ENCODE data around the gene METTL8. TPM values are rescaled to one million over a fixed set of nuclear protein-coding genes. Genes with fewer than 3 reads are reported as not detected.
"Not testable (repeated sequence)": the region's sequence is repeated elsewhere in the genome, so short reads cannot be mapped to it uniquely, and the experiment has no call there.

Gene METTL8
- total RNA-seq, 1 donor from 2014 or later = 10.5 TPM

DNA sequence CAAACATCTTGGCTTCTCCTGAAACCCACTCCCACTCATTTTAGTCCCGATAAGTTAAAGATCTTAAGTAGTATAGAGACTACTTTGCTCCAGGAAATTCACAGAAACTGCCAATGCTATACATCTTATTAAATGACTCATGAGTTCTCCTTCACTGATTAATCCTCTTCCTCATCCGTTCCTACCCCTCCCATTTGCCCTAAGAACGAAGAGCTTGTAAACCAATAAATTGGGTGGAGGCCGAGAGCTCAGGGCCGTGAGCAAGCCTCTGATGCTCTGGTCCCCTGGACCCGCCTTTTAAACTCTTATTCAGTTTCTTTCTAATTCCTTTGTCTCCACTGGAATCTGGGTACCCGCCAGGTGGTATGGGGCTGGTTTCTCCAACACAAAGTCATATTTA lies 68.6 kb downstream of the METTL8 start:
- intact Hi-C loops (cut with DNase I) = no loop called here
- DNase-seq (ENCODE audit: low spot score) = no peak

DNA sequence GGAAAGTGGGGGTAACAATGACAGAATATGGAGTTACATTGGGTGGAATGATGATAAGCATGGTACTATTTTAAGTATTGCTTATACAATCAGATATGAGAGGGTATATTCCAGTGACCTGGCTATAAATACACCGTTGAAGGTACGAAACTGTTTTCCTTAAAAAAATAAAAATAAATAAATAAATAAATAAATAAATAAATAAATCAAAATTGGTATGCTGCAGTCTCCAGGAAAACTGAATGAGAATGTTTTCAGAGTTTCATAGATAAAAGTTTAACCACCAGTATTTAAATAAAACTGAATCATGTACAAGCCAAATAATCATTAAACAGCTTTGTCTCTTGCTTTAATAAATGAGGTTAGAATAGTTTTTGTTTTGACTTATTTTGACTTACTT lies 71.4 kb downstream of the METTL8 start:
- intact Hi-C loops (cut with DNase I) = no loop called here
- no peak for DNase-seq (ENCODE audit: low spot score)

DNA sequence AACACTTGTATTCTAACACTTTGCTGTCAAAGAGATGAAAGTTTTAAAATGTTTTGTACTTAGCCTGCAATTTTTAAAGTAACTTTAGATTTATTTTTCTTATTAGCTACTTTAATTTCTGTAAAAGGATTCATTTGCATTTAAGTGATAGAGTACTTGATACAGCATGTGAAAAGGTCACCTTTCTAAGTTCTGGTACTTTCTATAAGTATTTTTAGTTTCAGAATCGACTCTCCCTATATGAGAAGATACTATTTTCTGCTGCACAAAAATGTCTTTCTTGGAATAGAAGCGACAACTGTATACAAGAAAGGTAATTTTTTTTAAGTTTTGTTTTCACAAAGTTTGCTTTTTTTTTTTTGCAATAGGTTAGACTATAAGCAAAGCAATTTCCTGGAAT lies 72.9 kb downstream of the METTL8 start:
- intact Hi-C loops (cut with DNase I) = no loop called here
- no peak for DNase-seq (ENCODE audit: low spot score)

DNA sequence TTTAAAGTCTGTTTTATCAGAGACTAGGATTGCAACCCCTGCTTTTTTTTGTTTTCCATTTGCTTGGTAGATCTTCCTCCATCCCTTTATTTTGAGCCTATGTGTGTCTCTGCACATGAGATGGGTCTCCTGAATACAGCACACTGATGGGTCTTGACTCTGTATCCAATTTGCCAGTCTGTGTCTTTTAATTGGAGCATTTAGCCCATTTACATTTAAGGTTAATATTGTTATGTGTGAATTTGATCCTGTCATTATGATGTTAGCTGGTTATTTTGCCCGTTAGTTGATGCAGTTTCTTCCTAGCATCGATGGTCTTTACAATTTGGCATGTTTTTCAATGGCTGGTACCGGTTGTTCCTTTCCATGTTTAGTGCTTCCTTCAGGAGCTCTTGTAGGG lies 80.0 kb downstream of the METTL8 start:
- intact Hi-C loops (cut with DNase I) = not testable (repeated sequence)

DNA sequence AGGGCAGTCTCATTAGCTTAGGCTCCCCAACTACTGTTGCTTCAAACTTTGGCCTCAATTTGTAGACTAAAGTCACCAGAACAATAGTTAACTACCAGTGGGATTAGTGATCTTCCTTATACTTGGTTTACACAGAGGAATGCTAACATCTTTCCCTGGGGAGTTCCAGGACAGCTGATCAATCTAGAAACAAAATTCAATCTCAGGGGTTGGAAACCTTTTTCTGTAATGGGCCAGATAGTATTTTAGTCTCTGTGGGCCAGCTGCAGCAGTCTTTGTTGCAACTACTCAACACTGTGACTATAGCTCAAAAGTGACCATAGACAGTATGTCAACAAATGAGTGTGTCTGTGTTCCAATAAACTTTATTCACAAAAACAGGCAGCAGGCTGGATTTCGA lies 85.7 kb downstream of the METTL8 start:
- DNase-seq (ENCODE audit: low spot score) = no peak
- intact Hi-C loops (cut with DNase I) = no loop called here

More for the DNA sequence above, 80.0 kb downstream of the METTL8 start:
- DNase-seq (ENCODE audit: low spot score) = not testable (repeated sequence)

DNA sequence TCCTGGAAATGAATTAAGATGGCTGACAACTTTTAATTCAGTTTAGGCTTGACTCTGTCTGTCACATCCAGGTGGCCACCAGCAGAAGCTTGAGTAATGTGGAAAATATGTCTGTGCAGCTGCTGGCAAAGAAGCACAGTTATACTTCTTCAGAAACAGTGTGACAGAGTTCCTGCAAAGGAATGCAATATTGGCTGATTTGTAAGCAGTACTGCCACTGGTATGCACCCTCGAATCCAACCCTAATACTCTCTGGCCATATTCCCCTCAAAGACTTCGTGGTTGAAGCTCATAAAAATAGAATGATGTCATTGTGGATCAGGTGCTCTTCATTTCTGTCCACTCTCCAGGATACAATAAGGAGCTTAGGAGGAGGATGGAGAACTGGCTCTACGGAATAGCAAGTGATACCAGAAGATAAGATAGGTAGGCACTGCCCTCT lies 86.2 kb downstream of the METTL8 start:
- no peak for DNase-seq (ENCODE audit: low spot score)
- intact Hi-C loops (cut with DNase I) = no loop called here

DNA sequence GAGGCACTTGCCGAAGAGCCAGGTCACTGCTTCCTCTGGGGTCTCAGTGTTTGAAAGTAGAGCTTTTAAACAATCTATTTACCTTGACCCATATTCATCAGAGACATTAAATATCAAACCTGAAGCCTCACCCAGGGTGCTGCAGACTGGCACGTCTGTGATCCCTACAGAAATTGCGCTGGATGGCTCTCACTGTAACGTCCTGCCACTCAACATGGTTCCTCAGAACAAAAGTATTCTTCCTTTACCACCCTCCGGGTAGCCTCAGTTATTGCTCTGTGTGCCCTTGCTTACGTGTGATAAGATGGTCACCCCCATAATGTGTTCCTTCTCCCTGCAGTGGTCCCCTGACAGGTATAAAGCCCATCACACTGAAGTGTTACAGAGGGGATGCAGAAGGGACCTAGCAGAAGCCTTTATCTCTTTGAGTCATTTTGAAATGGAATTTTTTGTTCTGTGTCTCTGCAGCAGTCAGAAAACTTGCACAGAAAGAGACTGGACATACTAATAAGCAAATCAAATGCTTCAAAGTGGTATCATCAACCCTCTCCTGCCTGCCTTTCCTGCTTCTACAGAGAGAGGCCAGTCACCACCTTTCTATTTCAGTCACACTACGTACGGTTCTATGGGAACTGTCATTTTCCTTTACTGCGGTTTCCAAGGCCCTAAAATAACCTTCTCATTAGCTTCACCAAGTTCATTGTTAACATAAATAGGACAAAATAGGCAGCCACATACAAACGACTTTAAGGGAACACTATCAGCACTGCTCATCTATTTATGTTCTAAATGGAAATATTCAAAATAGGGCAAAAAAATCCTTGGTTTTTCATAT lies 86.8 kb downstream of the METTL8 start:
- intact Hi-C loops (cut with DNase I) = no loop called here
- no peak for DNase-seq (ENCODE audit: low spot score)

DNA sequence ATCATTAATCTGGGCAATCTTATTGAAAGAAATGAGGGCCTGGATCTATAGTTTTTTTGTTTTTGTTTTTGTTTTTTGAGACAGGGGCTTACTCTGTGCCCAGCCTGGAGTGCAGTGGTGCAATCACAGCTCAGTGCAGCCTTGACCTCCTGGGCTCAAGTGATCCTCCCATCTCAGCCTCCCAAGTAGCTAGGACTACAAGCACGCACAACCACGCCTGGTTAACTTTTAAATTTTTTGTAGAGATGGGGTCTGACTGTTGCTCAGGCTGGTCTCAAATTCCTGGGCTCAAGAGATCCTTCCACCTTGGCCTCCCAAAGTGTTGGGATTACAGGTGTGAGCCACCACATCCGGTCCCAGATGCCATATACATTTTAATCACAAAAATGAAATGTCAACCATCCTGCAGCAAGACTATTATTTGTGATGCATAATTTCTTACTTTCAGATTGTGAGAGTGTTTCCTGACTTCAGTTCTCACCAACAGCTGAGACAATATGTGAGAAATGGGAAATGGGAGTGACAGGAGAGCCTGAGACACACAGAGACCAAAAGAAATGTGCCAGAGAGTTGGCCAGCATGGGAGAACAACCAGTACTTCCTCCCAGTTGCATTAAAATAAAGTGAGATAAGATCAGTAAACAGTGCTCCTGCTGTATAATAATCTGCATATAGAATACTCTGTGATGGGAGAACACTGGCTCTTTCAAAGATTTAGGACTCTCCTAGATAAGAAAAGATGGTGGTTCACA lies 87.6 kb downstream of the METTL8 start:
- DNase-seq (ENCODE audit: low spot score) = no peak
- intact Hi-C loops (cut with DNase I) = no loop called here

DNA sequence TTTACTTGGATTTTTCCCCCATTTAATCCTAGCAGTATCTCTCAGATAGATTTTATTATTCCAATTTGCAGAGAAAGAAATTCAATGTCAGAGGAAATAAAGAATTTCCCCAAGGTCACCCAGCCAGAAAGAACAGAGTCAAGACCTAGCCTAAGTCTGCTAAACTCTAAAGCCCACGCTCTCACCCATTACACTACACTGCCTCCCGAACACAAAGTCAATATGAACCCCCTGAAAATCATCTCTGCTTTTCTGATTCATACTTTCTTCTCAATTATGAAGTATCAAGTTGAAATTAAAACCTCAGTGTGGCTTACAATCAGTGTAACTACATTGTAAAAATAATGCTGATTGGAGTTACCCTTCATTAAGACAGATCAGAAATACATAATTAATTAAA lies 89.6 kb downstream of the METTL8 start:
- intact Hi-C loops (cut with DNase I) = no loop called here
- no peak for DNase-seq (ENCODE audit: low spot score)

DNA sequence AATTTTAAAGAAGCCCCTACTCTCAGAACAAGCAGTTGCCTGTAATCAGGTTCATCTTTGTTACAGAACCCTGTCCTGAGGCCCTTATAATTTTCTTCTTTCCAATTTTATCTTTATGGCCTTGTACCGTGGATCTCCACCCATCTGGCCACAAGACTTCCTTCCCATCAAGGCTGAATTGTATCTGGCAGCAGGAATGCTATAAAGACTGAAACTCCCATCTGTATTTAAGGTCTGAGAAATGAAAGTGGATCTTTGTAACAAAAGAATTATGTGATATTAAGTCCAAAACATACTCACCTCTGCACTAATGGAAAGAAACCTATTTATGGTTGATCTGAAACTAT lies 91.8 kb downstream of the METTL8 start:
- DNase-seq (ENCODE audit: low spot score) = no peak
- intact Hi-C loops (cut with DNase I) = no loop called here

DNA sequence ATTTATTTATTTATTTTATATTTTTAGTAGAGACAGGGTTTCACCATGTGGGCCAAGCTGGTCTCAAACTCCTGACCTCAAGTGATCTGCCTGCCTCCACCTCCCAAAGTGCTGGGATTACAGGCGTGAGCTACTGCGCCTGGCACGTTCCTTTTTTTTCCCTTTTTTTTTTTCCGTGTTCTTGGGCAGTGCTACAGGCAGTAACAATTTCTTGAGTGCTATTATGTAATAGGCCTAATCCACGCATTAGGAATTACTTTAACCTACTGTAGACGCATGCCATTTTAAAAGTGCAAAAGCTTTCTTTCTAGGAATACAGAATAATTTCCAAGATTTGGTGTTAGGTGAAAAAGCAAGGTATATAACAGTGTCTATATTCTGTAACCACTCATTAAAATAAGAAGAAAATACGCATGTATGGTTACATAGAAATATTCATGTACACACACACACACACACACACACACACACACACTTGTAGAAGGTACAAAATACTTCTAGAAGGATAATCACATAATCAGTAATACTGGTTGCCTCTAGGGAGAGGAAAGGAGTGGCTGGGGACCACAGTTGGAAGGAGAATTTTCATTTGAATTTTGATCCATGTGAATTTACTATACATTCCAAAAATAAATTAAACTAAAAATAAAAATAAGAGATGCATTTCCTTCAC lies 92.3 kb downstream of the METTL8 start:
- DNase-seq (ENCODE audit: low spot score) = no peak
- intact Hi-C loops (cut with DNase I) = no loop called here

DNA sequence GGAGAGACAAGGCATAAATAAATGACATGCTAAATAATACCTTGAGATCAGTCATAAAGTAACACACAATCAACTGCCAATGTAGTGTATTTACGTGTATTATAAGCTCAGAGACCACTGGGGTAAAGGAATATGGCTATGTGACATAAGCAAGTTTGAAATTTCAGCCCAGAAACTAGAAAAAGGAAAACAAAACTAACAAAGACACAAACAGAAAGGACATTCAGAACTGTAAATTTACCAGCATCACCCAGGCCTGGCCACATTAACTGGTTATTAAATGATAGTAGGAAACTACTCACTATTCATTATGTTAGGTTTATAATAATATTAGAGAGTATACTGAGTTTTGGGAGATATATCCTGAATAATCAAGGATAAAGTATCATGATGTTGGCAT lies 98.8 kb downstream of the METTL8 start:
- no peak for DNase-seq (ENCODE audit: low spot score)
- intact Hi-C loops (cut with DNase I) = no loop called here

DNA sequence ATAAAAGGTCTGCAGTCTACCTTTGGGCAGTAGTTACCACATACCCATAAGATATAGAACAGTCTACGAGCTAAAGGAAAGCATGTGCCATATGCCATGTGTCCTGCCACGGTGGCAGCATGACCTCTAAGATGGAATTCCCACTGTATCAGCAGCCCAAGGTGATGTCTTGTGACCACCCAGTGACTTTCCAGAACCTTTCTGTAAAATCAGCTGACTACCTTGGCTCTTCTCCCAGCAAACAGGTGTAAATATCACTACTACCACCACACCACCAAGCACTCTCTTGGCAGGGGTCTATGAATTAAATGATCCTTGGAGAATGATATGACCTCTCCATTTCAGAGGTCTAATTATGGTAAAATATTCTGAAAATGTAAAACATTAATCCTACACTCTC lies 99.6 kb downstream of the METTL8 start:
- no peak for DNase-seq (ENCODE audit: low spot score)
- intact Hi-C loops (cut with DNase I) = no loop called here

DNA sequence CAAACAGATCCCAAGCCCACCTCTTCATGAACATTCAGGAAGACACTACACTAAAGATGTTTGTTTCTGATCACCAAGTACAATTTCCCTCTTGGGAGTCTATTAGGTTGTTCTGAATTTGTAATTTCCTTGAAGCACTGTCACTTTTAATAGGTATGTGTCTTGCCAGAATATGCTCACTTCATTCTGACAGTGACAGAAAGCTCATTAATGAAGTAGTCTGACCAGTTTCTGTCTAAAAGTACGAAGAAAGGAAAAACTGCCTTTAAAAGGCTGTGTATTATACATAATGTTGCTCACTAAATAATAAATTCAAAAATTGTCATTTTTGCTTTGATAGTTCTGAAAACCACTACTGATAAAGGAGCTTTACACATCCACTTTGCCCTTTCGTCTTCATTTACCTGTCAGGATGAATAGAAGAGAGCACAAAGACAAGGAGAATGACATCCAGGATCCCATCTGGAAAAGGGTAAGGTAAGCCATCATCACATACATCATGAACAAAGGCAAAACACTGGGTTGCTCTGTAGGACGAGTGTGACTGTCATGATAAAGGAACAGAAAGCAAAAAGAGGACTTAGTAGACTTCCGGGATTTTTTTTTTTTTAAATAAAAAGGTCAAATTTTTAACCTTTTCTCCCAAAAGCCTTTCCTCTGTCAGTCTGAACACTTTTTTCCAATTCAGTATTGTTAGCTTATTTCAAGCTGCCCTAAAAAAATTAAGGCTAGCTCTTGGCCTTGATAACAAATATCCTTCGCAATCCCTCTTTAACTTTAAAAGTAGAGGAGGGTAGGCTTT lies 103.4 kb downstream of the METTL8 start:
- intact Hi-C loops (cut with DNase I) = no loop called here

DNA sequence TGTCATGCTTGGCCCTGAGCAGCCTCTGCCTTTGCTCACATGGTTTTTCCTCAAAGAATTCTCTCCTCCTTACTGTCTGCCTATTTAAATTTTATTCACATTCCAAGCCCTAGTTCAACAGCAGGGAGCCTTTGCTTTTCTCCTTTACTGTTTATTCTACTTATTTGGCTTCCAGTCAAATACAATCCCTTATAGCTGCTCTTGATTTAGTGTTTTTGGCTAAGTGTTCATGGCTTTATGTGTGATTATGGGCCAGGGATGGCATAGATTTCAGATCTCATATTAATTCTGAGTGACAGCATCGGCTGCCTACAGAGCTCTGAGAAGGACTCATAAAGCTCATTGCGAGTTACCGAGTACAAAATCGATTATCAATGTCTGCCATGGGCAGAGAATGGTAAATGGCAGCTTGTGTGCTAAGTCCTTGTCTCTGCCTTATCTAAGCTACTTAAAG lies 106.7 kb downstream of the METTL8 start:
- DNase-seq (ENCODE audit: low spot score) = no peak

More for the DNA sequence above, 103.4 kb downstream of the METTL8 start:
- no peak for DNase-seq (ENCODE audit: low spot score)

DNA sequence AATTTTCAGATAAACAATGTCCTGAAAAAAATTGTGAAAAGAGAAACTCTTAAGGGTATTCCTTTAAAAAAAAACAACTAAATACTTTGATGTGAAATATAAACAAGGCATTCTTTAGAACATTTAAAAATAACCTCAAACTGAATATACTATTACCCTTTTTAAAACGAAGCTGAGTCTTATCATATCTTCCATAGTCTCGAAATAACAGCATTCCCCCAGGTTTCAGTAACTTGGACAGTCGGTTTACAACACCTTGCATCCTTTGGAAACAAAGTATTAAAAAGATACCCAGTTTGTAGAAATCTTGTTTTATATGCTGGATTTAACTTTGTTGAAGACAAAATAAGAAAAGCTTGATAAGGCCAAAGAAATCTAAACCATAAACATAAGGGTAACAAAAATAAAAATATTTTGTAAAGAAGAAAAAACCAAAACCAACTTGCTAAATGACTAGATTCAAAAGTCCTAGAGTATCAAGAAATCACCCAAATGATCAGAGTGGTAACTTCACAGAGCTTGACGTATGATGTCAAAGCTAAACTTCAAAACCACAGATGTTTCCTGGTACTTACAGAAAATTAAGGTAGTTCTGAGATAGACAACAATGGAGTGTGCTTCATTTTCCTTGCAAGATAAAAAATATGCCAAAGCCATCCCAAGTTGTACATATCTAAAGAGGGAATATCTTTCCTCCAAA lies 107.8 kb downstream of the METTL8 start:
- intact Hi-C loops (cut with DNase I) = no loop called here

More for the DNA sequence above, 106.7 kb downstream of the METTL8 start:
- intact Hi-C loops (cut with DNase I) = no loop called here

DNA sequence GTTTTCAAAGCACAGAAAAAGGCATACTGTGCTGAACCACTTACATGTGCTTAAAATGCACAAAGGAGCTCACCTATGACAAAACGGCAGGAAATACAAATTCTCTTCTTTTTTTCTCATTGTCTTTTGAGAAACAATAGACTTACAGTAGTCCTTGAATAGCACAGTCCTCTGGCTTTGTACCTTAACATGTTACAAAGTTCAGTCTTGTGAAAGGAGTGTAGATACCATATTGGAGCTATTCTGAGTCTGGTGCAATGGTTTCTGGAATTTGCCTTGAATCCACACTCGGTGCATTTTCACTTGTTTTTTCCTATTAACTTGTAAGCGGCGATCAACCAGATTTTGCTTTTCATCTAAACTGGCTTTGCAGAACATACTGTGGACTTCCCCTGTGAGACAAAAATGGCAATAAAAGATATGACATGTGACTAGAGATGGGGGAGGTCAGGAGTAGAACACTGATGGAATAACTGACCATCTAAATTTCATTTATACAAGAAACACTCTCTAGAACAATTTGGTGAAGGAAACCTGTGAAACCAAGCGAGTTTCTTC lies 109.7 kb downstream of the METTL8 start:
- no peak for DNase-seq (ENCODE audit: low spot score)
- intact Hi-C loops (cut with DNase I) = no loop called here

More for the DNA sequence above, 107.8 kb downstream of the METTL8 start:
- DNase-seq (ENCODE audit: low spot score) = no peak

DNA sequence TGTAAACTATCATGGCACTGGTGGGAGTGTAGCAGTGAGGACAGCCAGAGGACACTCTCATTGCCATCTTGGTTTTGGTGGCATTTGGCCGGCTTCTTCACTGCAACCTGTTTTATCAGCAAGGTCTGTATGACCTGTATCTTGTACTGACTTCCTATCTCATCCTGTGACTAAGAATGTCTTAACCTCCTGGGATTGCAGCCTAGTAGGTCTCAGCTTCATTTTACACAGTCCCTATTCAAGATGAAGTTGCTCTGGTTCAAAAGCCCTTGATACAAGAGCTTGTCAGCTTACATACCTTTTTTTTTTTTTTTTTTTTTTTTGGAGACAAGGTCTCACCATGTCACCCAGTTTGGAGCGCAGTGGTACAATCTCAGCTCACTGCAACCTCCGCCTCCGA lies 110.9 kb downstream of the METTL8 start:
- intact Hi-C loops (cut with DNase I) = no loop called here
- no peak for DNase-seq (ENCODE audit: low spot score)

DNA sequence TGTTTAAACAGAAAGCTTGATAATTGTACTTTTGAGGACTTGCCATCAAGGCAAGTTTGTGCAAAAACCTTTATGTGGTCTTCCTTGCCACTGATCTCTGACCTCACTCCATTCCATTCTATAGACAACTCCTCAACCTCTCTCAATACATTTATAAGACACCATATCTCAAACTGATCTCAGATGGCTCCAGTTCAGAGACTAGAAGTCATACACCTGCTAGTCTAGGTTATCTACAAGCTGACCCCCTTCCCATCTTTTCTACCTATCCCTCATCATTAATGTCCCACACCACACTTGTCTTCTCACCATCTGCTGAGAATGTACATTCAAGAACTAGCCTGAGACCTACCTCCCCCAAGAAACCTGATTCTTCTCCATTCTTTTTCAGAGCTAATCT lies 113.1 kb downstream of the METTL8 start:
- intact Hi-C loops (cut with DNase I) = no loop called here
- DNase-seq (ENCODE audit: low spot score) = no peak
